ENCODE results near the gene MYL7. TPM values are rescaled to one million over a fixed set of nuclear protein-coding genes. Genes with fewer than 3 reads are reported as not detected.
A peak's percentile ranks its signal among the peaks of the same experiment; 100 is the strongest.

The MYL7 gene
- total and polyA plus RNA-seq, 2 of the 4 experiments (the other 2 are of a cell fraction) = 0.24 TPM; not detected in 1

- Histone ChIP-seq H4K20me1 (ENCODE audit: insufficient read depth, low read length) (no peaks in the 10 kb centered on the region), H2BK120ac (ENCODE audit: low read depth, low read length) (no peak overlapping the region), H4K91ac (ENCODE audit: insufficient read depth, low read depth, low read length) (no peak overlapping the region), H3K14ac (replicated peaks; ENCODE audit: low read depth, low read length) (no peak overlapping the region), H3K9me3 (ENCODE audit: control insufficient read depth, insufficient read depth, low read length) (no peaks in the 10 kb centered on the region), H3K9me1 (ENCODE audit: insufficient read depth, low read length) (peaks cover 11% of the 10 kb centered on the region; the same call in 1 of the 2 replicates), H3K27me3 (ENCODE audit: control insufficient read depth, insufficient read depth, low read length) (no peaks in the 10 kb centered on the region), H3K4me3 (ENCODE audit: insufficient read depth, low read depth, low read length) (no peak overlapping the region), H3K4ac (ENCODE audit: low read depth, low read length) (no peak overlapping the region), H2BK15ac (ENCODE audit: low read depth, low read length) (no peak overlapping the region), H3K4me2 (ENCODE audit: low read depth, low read length) (no peak overlapping the region), H2AFZ (replicated peaks; ENCODE audit: low read length, poor library complexity) (peak overlapping the region; percentile 54), H3K27ac (ENCODE audit: insufficient read depth, low read length) (no peak overlapping the region), H3K9ac (ENCODE audit: low read depth, low read length) (no peak overlapping the region), H3K36me3 (ENCODE audit: control insufficient read depth, insufficient read depth, low read length) (no peaks in the 10 kb centered on the region), H3K23ac (ENCODE audit: low read depth, low read length) (no peak overlapping the region), H2BK5ac (ENCODE audit: low read depth, low read length, poor library complexity, severe bottlenecking) (no peak overlapping the region), H3K4me1 (ENCODE audit: control insufficient read depth, insufficient read depth, low read length) (peaks cover 18% of the 10 kb centered on the region), H3K79me1 (ENCODE audit: low read depth in 1 of 2, low read length in 2 of 2) (no peaks in the 10 kb centered on the region), H4K8ac (ENCODE audit: low read depth in 2 of 2, low read length in 2 of 2) (no peak overlapping the region), H3K56ac (ENCODE audit: extremely low read depth, insufficient read depth, low read length) (no peak overlapping the region), H3K18ac (ENCODE audit: low read depth, low read length) (no peak overlapping the region), H2AK5ac (ENCODE audit: low read depth, low read length) (no peak overlapping the region), H4K5ac (ENCODE audit: low read depth, low read length) (no peak overlapping the region), H2BK20ac (ENCODE audit: low read depth, low read length) (no peak overlapping the region), H2AK9ac (replicated peaks; ENCODE audit: low read depth, low read length, poor library complexity) (no peak overlapping the region)
- ChIA-PET POLR2A (ENCODE audit: unreplicated experiment) (no interaction called here), CTCF (no interaction called here)
- in situ Hi-C loops (cut with MboI; ENCODE audit: low sequenced_read_pairs) (no loop called here), intact Hi-C loops (cut with micrococcal nuclease) (no loop called here), dilution Hi-C loops (cut with HindIII; ENCODE audit: low sequenced_read_pairs, unreplicated experiment) (no loop called here)
- no peak for DNase-seq
- no TSS peak for BruUV-seq (replicated peaks)
- TF ChIP-seq, protein P1, sequence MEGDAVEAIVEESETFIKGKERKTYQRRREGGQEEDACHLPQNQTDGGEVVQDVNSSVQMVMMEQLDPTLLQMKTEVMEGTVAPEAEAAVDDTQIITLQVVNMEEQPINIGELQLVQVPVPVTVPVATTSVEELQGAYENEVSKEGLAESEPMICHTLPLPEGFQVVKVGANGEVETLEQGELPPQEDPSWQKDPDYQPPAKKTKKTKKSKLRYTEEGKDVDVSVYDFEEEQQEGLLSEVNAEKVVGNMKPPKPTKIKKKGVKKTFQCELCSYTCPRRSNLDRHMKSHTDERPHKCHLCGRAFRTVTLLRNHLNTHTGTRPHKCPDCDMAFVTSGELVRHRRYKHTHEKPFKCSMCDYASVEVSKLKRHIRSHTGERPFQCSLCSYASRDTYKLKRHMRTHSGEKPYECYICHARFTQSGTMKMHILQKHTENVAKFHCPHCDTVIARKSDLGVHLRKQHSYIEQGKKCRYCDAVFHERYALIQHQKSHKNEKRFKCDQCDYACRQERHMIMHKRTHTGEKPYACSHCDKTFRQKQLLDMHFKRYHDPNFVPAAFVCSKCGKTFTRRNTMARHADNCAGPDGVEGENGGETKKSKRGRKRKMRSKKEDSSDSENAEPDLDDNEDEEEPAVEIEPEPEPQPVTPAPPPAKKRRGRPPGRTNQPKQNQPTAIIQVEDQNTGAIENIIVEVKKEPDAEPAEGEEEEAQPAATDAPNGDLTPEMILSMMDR (conservative IDR thresholded peaks at IDR 0.05; ENCODE audit: low read depth, low read length) = no peak
- TF ChIP-seq RAD21 (IDR thresholded peaks at IDR 0.05; ENCODE audit: low read length) (no peak), CEBPB (IDR thresholded peaks at IDR 0.05; ENCODE audit: low read depth, low read length) (no peak), NFE2L2 (IDR thresholded peaks at IDR 0.05; ENCODE audit: low read depth, low read length) (no peak), POLR2A (IDR thresholded peaks at IDR 0.05; ENCODE audit: low read depth, low read length) (no peak), RFX5 (IDR thresholded peaks at IDR 0.05; ENCODE audit: low read depth, low read length) (no peak), ELK1 (IDR thresholded peaks at IDR 0.05; ENCODE audit: borderline replicate concordance, low read depth, low read length) (no peak)
- ATAC-seq (ENCODE audit: low read depth) = no peak
- WGBS, 2 experiments (ENCODE audit: extremely low coverage in 2 of 2, insufficient read length in 1 of 2) = 85% methylated on average over 8 of the region's 8 CpGs; no CpG with 5 or more reads in 1 of the 2 experiments
Observed at GRCh38 chr7:44096326-44096881, 44.7 kb downstream of the MYL7 start.
